IPS DF 6.9 (cell line): ENCODE measurements around the gene PIR.

Experiments used
- DNase-seq: peaks from one replicate; pipeline ENCODE4 v3.0.0-alpha.2; 2013; ENCODE audit warnings: low read depth, low spot score
- H3K27ac ChIP-seq: one replicate; pipeline ENCODE4 v1.5.1; 2013; ENCODE audit warnings: low read length, control low read depth
- H3K27me3 ChIP-seq: 2 replicates; pipeline ENCODE4 v1.6.1; 2013; ENCODE audit warnings: mild to moderate bottlenecking, low read length; ENCODE audit not compliant: control insufficient read depth, insufficient read depth
- H3K36me3 ChIP-seq: 2 replicates; pipeline ENCODE4 v1.6.1; 2013; ENCODE audit warnings: low read length; ENCODE audit not compliant: control insufficient read depth, insufficient read depth
- H3K4me1 ChIP-seq: 2 replicates; pipeline ENCODE4 v1.6.1; 2013; ENCODE audit warnings: low read length; ENCODE audit not compliant: control insufficient read depth, insufficient read depth
- H3K4me3 ChIP-seq: 2 replicates; pipeline ENCODE4 v1.5.1; 2013; ENCODE audit warnings: mild to moderate bottlenecking, low read length
- H3K9me3 ChIP-seq: 2 replicates; pipeline ENCODE4 v1.6.1; 2013; ENCODE audit warnings: low read length, inconsistent platforms; ENCODE audit not compliant: control insufficient read depth, insufficient read depth
- WGBS: extraction: QIAGEN DNeasy Blood & Tissue Kit; methylation state at CpG from one replicate; pipeline ENCODE4 v1.1.7; 2013; ENCODE audit warnings: mixed read lengths, missing lambda C conversion rate; ENCODE audit not compliant: insufficient read length, insufficient coverage; 5-methylcytosine and 5-hydroxymethylcytosine counted together

PIR gene

GRCh38 chrX:15356444-15356843, 136.7 kb downstream of the PIR start:
- H3K36me3 ChIP-seq, result no peaks in the 10 kb centered on the region
- H3K27me3 ChIP-seq, result no peaks in the 10 kb centered on the region
- H3K4me3 ChIP-seq, result no peak overlapping the region
- H3K27ac ChIP-seq, result no peak overlapping the region
- WGBS, result no CpG with 5 or more reads among the region's 1 CpG
- no peaks in the 10 kb centered on the region for H3K4me1 ChIP-seq
- no peak for DNase-seq
- H3K9me3 ChIP-seq, result no peaks in the 10 kb centered on the region

GRCh38 chrX:15350329-15350996, 142.7 kb downstream of the PIR start:
- Histone ChIP-seq H3K9me3 (no peaks in the 10 kb centered on the region), H3K4me1 (no peaks in the 10 kb centered on the region), H3K36me3 (no peaks in the 10 kb centered on the region), H3K27ac (no peak overlapping the region), H3K27me3 (no peaks in the 10 kb centered on the region), H3K4me3 (no peak overlapping the region)
- WGBS, result no CpG with 5 or more reads among the region's 8 CpGs
- DNase-seq, result no peak

GRCh38 chrX:15349046-15349445, 144.1 kb downstream of the PIR start:
- H3K27ac ChIP-seq, result no peak overlapping the region
- no peak overlapping the region for H3K4me3 ChIP-seq
- H3K27me3 ChIP-seq, result no peaks in the 10 kb centered on the region
- H3K4me1 ChIP-seq, result no peaks in the 10 kb centered on the region
- no peaks in the 10 kb centered on the region for H3K36me3 ChIP-seq
- no peak for DNase-seq
- WGBS, result no CpG with 5 or more reads among the region's 2 CpGs
- H3K9me3 ChIP-seq, result no peaks in the 10 kb centered on the region

GRCh38 chrX:15345976-15346375, 147.2 kb downstream of the PIR start:
- Histone ChIP-seq H3K36me3 (no peaks in the 10 kb centered on the region), H3K27me3 (no peaks in the 10 kb centered on the region), H3K4me1 (no peaks in the 10 kb centered on the region), H3K9me3 (no peaks in the 10 kb centered on the region), H3K27ac (no peak overlapping the region), H3K4me3 (no peak overlapping the region)
- DNase-seq, result no peak
- WGBS, result no CpG with 5 or more reads among the region's 3 CpGs

GRCh38 chrX:15344106-15344505, 149.0 kb downstream of the PIR start:
- no peak overlapping the region for H3K4me3 ChIP-seq
- no peaks in the 10 kb centered on the region for H3K4me1 ChIP-seq
- H3K36me3 ChIP-seq, result no peaks in the 10 kb centered on the region
- DNase-seq, result no peak
- H3K9me3 ChIP-seq, result no peaks in the 10 kb centered on the region
- H3K27ac ChIP-seq, result no peak overlapping the region
- H3K27me3 ChIP-seq, result no peaks in the 10 kb centered on the region

- no peaks in the 10 kb centered on the region for H3K27me3 ChIP-seq
- DNase-seq, result no peak
- no peaks in the 10 kb centered on the region for H3K4me1 ChIP-seq
- no peaks in the 10 kb centered on the region for H3K36me3 ChIP-seq
- no peak overlapping the region for H3K27ac ChIP-seq
- no peaks in the 10 kb centered on the region for H3K9me3 ChIP-seq
- H3K4me3 ChIP-seq, result no peak overlapping the region
- no CpG with 5 or more reads among the region's 5 CpGs for WGBS
Measured at GRCh38 chrX:15343075-15343476, 150.1 kb downstream of the PIR start.

- no peaks in the 10 kb centered on the region for H3K4me1 ChIP-seq
- WGBS, result no CpG with 5 or more reads among the region's 2 CpGs
- no peaks in the 10 kb centered on the region for H3K36me3 ChIP-seq
Measured at GRCh38 chrX:15340867-15341266, 152.3 kb downstream of the PIR start.

GRCh38 chrX:15336023-15336413, 157.1 kb downstream of the PIR start:
- 0 out of 2 replicates have a peak, but pooled peaks cover 3% of the 10 kb centered on the region for H3K36me3 ChIP-seq
- H3K4me3 ChIP-seq, result peak overlapping the region; percentile 53; the same call in 1 of the 2 replicates
- H3K27me3 ChIP-seq, result no peaks in the 10 kb centered on the region
- no peaks in the 10 kb centered on the region for H3K4me1 ChIP-seq
- no peaks in the 10 kb centered on the region for H3K9me3 ChIP-seq
- no peak for DNase-seq
- H3K27ac ChIP-seq, result no peak overlapping the region
- WGBS, result no CpG with 5 or more reads among the region's 10 CpGs

More at GRCh38 chrX:15340867-15341266, 152.3 kb downstream of the PIR start:
- no peak overlapping the region for H3K4me3 ChIP-seq
- no peak overlapping the region for H3K27ac ChIP-seq
- no peaks in the 10 kb centered on the region for H3K27me3 ChIP-seq
- H3K9me3 ChIP-seq, result no peaks in the 10 kb centered on the region
- no peak for DNase-seq

- no peak within 1 kb of the TSS for H3K27ac ChIP-seq
Measured at GRCh38 chrX:15335135-15336022, 157.8 kb downstream of the PIR start, which contains the start of gene PIGA. TSS of gene PIGA (minus strand) at chrX:15335523. CDS start at chrX:15331930, 3,593 bp downstream.

More at GRCh38 chrX:15335135-15336022, 157.8 kb downstream of the PIR start, which contains the start of gene PIGA:
- peak; percentile 73 for DNase-seq
- peak within 1 kb of the TSS; percentile 100 for H3K4me3 ChIP-seq
- H3K27me3 ChIP-seq, result no peaks in the 10 kb centered on the region
- no peaks in the 10 kb centered on the region for H3K9me3 ChIP-seq
- H3K36me3 ChIP-seq, result 0 out of 2 replicates have a peak, but pooled peaks cover 3% of the 10 kb centered on the region
- WGBS, result no CpG with 5 or more reads among the region's 72 CpGs
- H3K4me1 ChIP-seq, result no peaks in the 10 kb centered on the region
